ENCODE data around the gene TELO2.

DNA sequence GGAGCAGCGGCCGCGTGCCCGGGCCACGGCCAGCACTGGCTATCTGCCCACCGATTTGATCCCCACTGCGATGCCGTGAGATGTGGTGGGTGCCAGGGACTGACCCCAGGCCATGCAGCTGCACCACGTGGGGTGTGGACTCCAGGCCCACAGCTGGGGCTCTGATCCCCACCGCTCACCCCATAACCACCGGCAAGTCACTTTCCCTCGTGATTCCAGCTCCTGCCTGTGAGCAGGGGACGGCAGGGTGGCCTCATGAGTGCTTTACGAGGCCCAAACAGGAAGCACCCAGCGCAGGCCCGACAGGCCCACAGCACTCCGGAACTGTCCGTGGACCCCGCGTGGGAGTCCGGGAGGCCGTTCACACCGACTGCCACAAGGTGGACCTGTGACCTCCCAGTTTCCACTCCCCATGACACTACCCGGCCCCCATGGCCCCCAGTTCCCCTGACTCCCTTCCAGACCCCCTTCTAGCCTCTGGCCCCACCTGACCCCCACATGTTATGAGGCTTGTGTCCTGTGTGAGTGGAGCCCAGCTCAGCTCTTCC lies 5.0 kb upstream of the TELO2 start:
- TF ChIP-seq, protein P1, sequence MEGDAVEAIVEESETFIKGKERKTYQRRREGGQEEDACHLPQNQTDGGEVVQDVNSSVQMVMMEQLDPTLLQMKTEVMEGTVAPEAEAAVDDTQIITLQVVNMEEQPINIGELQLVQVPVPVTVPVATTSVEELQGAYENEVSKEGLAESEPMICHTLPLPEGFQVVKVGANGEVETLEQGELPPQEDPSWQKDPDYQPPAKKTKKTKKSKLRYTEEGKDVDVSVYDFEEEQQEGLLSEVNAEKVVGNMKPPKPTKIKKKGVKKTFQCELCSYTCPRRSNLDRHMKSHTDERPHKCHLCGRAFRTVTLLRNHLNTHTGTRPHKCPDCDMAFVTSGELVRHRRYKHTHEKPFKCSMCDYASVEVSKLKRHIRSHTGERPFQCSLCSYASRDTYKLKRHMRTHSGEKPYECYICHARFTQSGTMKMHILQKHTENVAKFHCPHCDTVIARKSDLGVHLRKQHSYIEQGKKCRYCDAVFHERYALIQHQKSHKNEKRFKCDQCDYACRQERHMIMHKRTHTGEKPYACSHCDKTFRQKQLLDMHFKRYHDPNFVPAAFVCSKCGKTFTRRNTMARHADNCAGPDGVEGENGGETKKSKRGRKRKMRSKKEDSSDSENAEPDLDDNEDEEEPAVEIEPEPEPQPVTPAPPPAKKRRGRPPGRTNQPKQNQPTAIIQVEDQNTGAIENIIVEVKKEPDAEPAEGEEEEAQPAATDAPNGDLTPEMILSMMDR (IDR thresholded peaks at IDR 0.05), result no peak
- TF ChIP-seq POLR2A (IDR thresholded peaks at IDR 0.05) (no peak), POLR2AphosphoS5 (IDR thresholded peaks at IDR 0.05) (no peak)
